A549 (cell line): Measurements from ENCODE around the gene ISCA2.

ENCODE experiments used
- BHLHE40 ChIP-seq: IDR thresholded peaks from 2 replicates; pipeline ENCODE4 v1.6.1; 2012; ENCODE audit warnings: low read depth, low read length, inconsistent platforms
- EP300 ChIP-seq, 2 experiments: fragments of >200 bp; sonication (Bioruptor Twin); formaldehyde crosslinking; IDR thresholded peaks; 2 replicates in 1 of 2; 3 replicates in 1 of 2; pipeline ENCODE4 v1.6.1; 2016 to 2017
- MAZ ChIP-seq: fragments of 150-350 bp; IDR thresholded peaks from 2 replicates; pipeline ENCODE4 v1.6.1; 2014; ENCODE audit warnings: antibody characterized with exemption, low read depth, low read length, borderline replicate concordance
- PHF8 ChIP-seq: fragments of 200-600 bp; sonication (generic); IDR thresholded peaks from 2 replicates; pipeline ENCODE4 v1.6.1; 2016; ENCODE audit warnings: low read depth, mild to moderate bottlenecking, antibody characterized with exemption, moderate library complexity, borderline replicate concordance
- POLR2A ChIP-seq: IDR thresholded peaks from 2 replicates; pipeline ENCODE4 v1.6.1; 2012; ENCODE audit warnings: mild to moderate bottlenecking, low read length
- RFX5 ChIP-seq: fragments of 450-650 bp; IDR thresholded peaks from 2 replicates; pipeline ENCODE4 v1.7.1; 2014; ENCODE audit warnings: antibody characterized with exemption, mild to moderate bottlenecking, moderate library complexity
- TFCP2L1 ChIP-seq: fragments of 250-450 bp; sonication (Bioruptor Pico); IDR thresholded peaks from 2 replicates; pipeline ENCODE4 v1.5.0; 2021; ENCODE audit warnings: mild to moderate bottlenecking
- ZC3H11A ChIP-seq: fragments of 450-650 bp; IDR thresholded peaks from 2 replicates; pipeline ENCODE4 v1.6.1; 2014; ENCODE audit warnings: antibody characterized with exemption, mild to moderate bottlenecking
- ZNF302 ChIP-seq: fragments of 250-450 bp; sonication (Bioruptor Pico); IDR thresholded peaks from 2 replicates; pipeline ENCODE4 v1.9.0; 2021; ENCODE audit warnings: inconsistent platforms, mild to moderate bottlenecking, moderate library complexity
- TF ChIP-seq, protein P1 (sequence below): fragments of >200 bp; sonication (Bioruptor Twin); formaldehyde crosslinking; IDR thresholded peaks from 3 replicates; pipeline ENCODE4 v1.5.1; 2016
- TF ChIP-seq, protein P2 (sequence below): fragments of >200 bp; sonication (Bioruptor Twin); formaldehyde crosslinking; IDR thresholded peaks from 3 replicates; pipeline ENCODE4 v1.6.1; 2016
- TF ChIP-seq, protein P3 (sequence below): fragments of 200-600 bp; sonication (generic); IDR thresholded peaks from 2 replicates; pipeline ENCODE4 v1.6.1; 2016; ENCODE audit warnings: antibody characterized with exemption, mild to moderate bottlenecking, moderate library complexity

DNA sequence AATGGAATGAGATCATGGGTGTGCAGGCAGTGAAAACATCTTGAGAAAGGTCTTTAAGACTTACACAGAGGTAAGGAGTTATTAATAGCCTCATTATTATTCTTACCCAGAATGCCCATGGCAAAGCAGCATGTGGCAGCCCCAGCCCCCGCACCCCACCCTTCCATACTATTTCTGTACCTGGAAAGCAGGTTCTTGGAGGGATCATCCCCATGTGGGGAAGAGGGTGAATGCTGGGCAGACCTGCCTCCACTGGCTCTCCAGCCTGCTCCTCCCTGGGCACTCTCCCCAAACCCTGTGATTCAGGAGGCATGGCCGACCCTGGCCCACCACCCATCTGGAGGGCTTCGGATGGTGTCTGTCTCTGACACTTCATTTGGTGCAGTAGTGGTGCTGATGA is 28.8 kb upstream of the ISCA2 start:
- TF ChIP-seq, protein P1, sequence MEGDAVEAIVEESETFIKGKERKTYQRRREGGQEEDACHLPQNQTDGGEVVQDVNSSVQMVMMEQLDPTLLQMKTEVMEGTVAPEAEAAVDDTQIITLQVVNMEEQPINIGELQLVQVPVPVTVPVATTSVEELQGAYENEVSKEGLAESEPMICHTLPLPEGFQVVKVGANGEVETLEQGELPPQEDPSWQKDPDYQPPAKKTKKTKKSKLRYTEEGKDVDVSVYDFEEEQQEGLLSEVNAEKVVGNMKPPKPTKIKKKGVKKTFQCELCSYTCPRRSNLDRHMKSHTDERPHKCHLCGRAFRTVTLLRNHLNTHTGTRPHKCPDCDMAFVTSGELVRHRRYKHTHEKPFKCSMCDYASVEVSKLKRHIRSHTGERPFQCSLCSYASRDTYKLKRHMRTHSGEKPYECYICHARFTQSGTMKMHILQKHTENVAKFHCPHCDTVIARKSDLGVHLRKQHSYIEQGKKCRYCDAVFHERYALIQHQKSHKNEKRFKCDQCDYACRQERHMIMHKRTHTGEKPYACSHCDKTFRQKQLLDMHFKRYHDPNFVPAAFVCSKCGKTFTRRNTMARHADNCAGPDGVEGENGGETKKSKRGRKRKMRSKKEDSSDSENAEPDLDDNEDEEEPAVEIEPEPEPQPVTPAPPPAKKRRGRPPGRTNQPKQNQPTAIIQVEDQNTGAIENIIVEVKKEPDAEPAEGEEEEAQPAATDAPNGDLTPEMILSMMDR = no peak
- TF ChIP-seq POLR2A (no peak), ZC3H11A (no peak), PHF8 (no peak), TFCP2L1 (CRISPR knock-in tag) (no peak), BHLHE40 (no peak), EP300 (IDR thresholded peaks at IDR 0.05) (no peak), MAZ (no peak), ZNF302 (CRISPR knock-in tag) (no peak), RFX5 (no peak)
- TF ChIP-seq, protein P2, sequence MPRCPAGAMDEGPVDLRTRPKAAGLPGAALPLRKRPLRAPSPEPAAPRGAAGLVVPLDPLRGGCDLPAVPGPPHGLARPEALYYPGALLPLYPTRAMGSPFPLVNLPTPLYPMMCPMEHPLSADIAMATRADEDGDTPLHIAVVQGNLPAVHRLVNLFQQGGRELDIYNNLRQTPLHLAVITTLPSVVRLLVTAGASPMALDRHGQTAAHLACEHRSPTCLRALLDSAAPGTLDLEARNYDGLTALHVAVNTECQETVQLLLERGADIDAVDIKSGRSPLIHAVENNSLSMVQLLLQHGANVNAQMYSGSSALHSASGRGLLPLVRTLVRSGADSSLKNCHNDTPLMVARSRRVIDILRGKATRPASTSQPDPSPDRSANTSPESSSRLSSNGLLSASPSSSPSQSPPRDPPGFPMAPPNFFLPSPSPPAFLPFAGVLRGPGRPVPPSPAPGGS = no peak
- TF ChIP-seq, protein P3, sequence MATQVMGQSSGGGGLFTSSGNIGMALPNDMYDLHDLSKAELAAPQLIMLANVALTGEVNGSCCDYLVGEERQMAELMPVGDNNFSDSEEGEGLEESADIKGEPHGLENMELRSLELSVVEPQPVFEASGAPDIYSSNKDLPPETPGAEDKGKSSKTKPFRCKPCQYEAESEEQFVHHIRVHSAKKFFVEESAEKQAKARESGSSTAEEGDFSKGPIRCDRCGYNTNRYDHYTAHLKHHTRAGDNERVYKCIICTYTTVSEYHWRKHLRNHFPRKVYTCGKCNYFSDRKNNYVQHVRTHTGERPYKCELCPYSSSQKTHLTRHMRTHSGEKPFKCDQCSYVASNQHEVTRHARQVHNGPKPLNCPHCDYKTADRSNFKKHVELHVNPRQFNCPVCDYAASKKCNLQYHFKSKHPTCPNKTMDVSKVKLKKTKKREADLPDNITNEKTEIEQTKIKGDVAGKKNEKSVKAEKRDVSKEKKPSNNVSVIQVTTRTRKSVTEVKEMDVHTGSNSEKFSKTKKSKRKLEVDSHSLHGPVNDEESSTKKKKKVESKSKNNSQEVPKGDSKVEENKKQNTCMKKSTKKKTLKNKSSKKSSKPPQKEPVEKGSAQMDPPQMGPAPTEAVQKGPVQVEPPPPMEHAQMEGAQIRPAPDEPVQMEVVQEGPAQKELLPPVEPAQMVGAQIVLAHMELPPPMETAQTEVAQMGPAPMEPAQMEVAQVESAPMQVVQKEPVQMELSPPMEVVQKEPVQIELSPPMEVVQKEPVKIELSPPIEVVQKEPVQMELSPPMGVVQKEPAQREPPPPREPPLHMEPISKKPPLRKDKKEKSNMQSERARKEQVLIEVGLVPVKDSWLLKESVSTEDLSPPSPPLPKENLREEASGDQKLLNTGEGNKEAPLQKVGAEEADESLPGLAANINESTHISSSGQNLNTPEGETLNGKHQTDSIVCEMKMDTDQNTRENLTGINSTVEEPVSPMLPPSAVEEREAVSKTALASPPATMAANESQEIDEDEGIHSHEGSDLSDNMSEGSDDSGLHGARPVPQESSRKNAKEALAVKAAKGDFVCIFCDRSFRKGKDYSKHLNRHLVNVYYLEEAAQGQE = no peak
